WTC11 (cell line): ENCODE measurements around the gene NAA40. TPM values are rescaled to one million over a fixed set of nuclear protein-coding genes. Genes with fewer than 3 reads are reported as not detected.

ENCODE experiments used
- ATAC-seq: fragments of 200-7000 bp; cut with Tn5 transposase; 2 replicates; pipeline ENCODE4 v1.10.0; 2021; ENCODE audit warnings: mild to moderate bottlenecking, moderate library complexity
- CTCF ChIA-PET: fragments of 300-600 bp; sonication (Branson Sonifier 250); formaldehyde crosslinking; loops from one replicate; lab custom pipeline; 2021; ENCODE audit warnings: antibody characterized with exemption; lab: Charles Lee
- POLR2A ChIA-PET: fragments of 350-600 bp; sonication (Branson Sonifier 250); formaldehyde crosslinking; loops from one replicate; lab custom pipeline; 2021; ENCODE audit warnings: antibody characterized with exemption; lab: Charles Lee
- DNase-seq: peaks from one replicate; pipeline ENCODE4 v3.0.0; 2021; ENCODE audit warnings: low spot score
- H3K27ac Mint-ChIP-seq: 2 replicates; pipeline ENCODE4 v1.8.0; 2021; ENCODE audit warnings: mixed read lengths
- H3K27me3 Mint-ChIP-seq: 2 replicates; pipeline ENCODE4 v1.8.0; 2021; ENCODE audit warnings: low read depth, mild to moderate bottlenecking, moderate library complexity, mixed read lengths
- H3K36me3 Mint-ChIP-seq: 2 replicates; pipeline ENCODE4 v1.8.0; 2021; ENCODE audit warnings: mixed read lengths
- H3K4me1 Mint-ChIP-seq: 2 replicates; pipeline ENCODE4 v1.8.0; 2022; ENCODE audit warnings: mixed read lengths
- H3K4me3 Mint-ChIP-seq: 2 replicates; pipeline ENCODE4 v1.8.0; 2021; ENCODE audit warnings: mild to moderate bottlenecking, moderate library complexity, mixed read lengths
- H3K9me3 Mint-ChIP-seq: 2 replicates; pipeline ENCODE4 v1.8.0; 2021; ENCODE audit warnings: mixed read lengths
- CREM ChIP-seq: sonication (generic); formaldehyde crosslinking; IDR thresholded peaks from 2 replicates; pipeline ENCODE4 v1.8.1; 2022; ENCODE audit warnings: mild to moderate bottlenecking, missing genetic modification reagents, moderate library complexity
- E2F1 ChIP-seq: sonication (generic); formaldehyde crosslinking; IDR thresholded peaks from 2 replicates; pipeline ENCODE4 v1.8.0; 2022; ENCODE audit warnings: mild to moderate bottlenecking, missing genetic modification reagents
- ELF4 ChIP-seq: sonication (generic); formaldehyde crosslinking; IDR thresholded peaks from 2 replicates; pipeline ENCODE4 v1.8.1; 2022; ENCODE audit warnings: low read depth, mild to moderate bottlenecking, moderate library complexity, missing genetic modification reagents
- ESRRA ChIP-seq: sonication (generic); formaldehyde crosslinking; IDR thresholded peaks from 2 replicates; pipeline ENCODE4 v1.8.1; 2022; ENCODE audit warnings: mild to moderate bottlenecking, missing genetic modification reagents, borderline replicate concordance
- FOXK1 ChIP-seq: sonication (generic); formaldehyde crosslinking; IDR thresholded peaks from 2 replicates; pipeline ENCODE4 v1.8.0; 2022; ENCODE audit warnings: mild to moderate bottlenecking, moderate library complexity, missing genetic modification reagents
- FOXP1 ChIP-seq: sonication (generic); formaldehyde crosslinking; IDR thresholded peaks from 2 replicates; pipeline ENCODE4 v1.8.0; 2022; ENCODE audit warnings: missing genetic modification reagents, mild to moderate bottlenecking, moderate library complexity, borderline replicate concordance
- GABPB1 ChIP-seq: sonication (generic); formaldehyde crosslinking; IDR thresholded peaks from 2 replicates; pipeline ENCODE4 v1.8.1; 2023; ENCODE audit warnings: mild to moderate bottlenecking, missing genetic modification reagents
- MYBL2 ChIP-seq: sonication (generic); formaldehyde crosslinking; IDR thresholded peaks from 2 replicates; pipeline ENCODE4 v1.8.1; 2023; ENCODE audit warnings: mild to moderate bottlenecking, moderate library complexity, missing genetic modification reagents
- NFATC4 ChIP-seq: fragments of 250-450 bp; sonication (Bioruptor Pico); IDR thresholded peaks from 2 replicates; pipeline ENCODE4 v1.9.0; 2021; ENCODE audit warnings: mild to moderate bottlenecking
- NR2C2 ChIP-seq: sonication (generic); formaldehyde crosslinking; IDR thresholded peaks from 2 replicates; pipeline ENCODE4 v1.8.0; 2022; ENCODE audit warnings: mild to moderate bottlenecking, missing genetic modification reagents
- OVOL2 ChIP-seq: fragments of 250-450 bp; sonication (Bioruptor Pico); IDR thresholded peaks from 2 replicates; pipeline ENCODE4 v1.9.0; 2021; ENCODE audit warnings: mild to moderate bottlenecking, borderline replicate concordance
- RELA ChIP-seq: sonication (generic); formaldehyde crosslinking; IDR thresholded peaks from 2 replicates; pipeline ENCODE4 v1.8.1; 2022; ENCODE audit warnings: missing genetic modification reagents, mild to moderate bottlenecking, borderline replicate concordance
- TP53 ChIP-seq: sonication (generic); formaldehyde crosslinking; IDR thresholded peaks from 2 replicates; pipeline ENCODE4 v1.8.1; 2023; ENCODE audit warnings: mild to moderate bottlenecking, missing genetic modification reagents
- USF2 ChIP-seq: sonication (generic); formaldehyde crosslinking; IDR thresholded peaks from 2 replicates; pipeline ENCODE4 v1.8.1; 2023; ENCODE audit warnings: mild to moderate bottlenecking, missing genetic modification reagents, moderate library complexity
- ZNF232 ChIP-seq: sonication (generic); formaldehyde crosslinking; IDR thresholded peaks from 2 replicates; pipeline ENCODE4 v1.8.0; 2022; ENCODE audit warnings: mild to moderate bottlenecking, missing genetic modification reagents
- ZNF416 ChIP-seq: fragments of 250-450 bp; sonication (Bioruptor Pico); IDR thresholded peaks from 2 replicates; pipeline ENCODE4 v1.9.0; 2021; ENCODE audit warnings: mild to moderate bottlenecking, inconsistent platforms
- total RNA-seq: library from RNA; stranded (reverse); gene quantifications from 3 replicates; pipeline ENCODE4 v1.2.3, GENCODE V29; 2021
- TF ChIP-seq, protein P1 (sequence below): sonication (generic); formaldehyde crosslinking; IDR thresholded peaks from 2 replicates; pipeline ENCODE4 v1.8.0; 2022; ENCODE audit warnings: mild to moderate bottlenecking, missing genetic modification reagents
- TF ChIP-seq, protein P2 (sequence below): sonication (generic); formaldehyde crosslinking; IDR thresholded peaks from 2 replicates; pipeline ENCODE4 v1.8.1; 2022; ENCODE audit warnings: mild to moderate bottlenecking, missing genetic modification reagents, moderate library complexity, borderline replicate concordance
- TF ChIP-seq, protein P3 (sequence below): fragments of 250-450 bp; sonication (Bioruptor Pico); IDR thresholded peaks from 2 replicates; pipeline ENCODE4 v1.9.0; 2021; ENCODE audit warnings: moderate library complexity, mild to moderate bottlenecking, inconsistent platforms, borderline replicate concordance
- TF ChIP-seq, protein P4 (sequence below): sonication (generic); formaldehyde crosslinking; IDR thresholded peaks from 2 replicates; pipeline ENCODE4 v1.8.1; 2023; ENCODE audit warnings: mild to moderate bottlenecking, missing genetic modification reagents, borderline replicate concordance

NAA40 gene
- total RNA-seq, 1 experiment from 2014 or later: 31.8 TPM

- no peak overlapping the region for H3K4me3 Mint-ChIP-seq
- ChIA-PET POLR2A (no interaction called here), CTCF (no interaction called here)
- ATAC-seq (no peak), DNase-seq (no peak)
- no peaks in the 10 kb centered on the region for H3K27me3 Mint-ChIP-seq
- no peak for TF ChIP-seq ZNF232
- TF ChIP-seq ESRRA (CRISPR knock-in tag): no peak
- no peak for TF ChIP-seq CREM (CRISPR knock-in tag)
- TF ChIP-seq, protein P1, sequence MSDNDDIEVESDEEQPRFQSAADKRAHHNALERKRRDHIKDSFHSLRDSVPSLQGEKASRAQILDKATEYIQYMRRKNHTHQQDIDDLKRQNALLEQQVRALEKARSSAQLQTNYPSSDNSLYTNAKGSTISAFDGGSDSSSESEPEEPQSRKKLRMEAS (CRISPR knock-in tag): no peak
- TF ChIP-seq, protein P2, sequence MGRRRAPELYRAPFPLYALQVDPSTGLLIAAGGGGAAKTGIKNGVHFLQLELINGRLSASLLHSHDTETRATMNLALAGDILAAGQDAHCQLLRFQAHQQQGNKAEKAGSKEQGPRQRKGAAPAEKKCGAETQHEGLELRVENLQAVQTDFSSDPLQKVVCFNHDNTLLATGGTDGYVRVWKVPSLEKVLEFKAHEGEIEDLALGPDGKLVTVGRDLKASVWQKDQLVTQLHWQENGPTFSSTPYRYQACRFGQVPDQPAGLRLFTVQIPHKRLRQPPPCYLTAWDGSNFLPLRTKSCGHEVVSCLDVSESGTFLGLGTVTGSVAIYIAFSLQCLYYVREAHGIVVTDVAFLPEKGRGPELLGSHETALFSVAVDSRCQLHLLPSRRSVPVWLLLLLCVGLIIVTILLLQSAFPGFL (CRISPR knock-in tag): no peak
- TF ChIP-seq OVOL2 (CRISPR knock-in tag): no peak
- no peak for TF ChIP-seq FOXK1
- no peak for TF ChIP-seq USF2 (CRISPR knock-in tag)
- TF ChIP-seq, protein P3, sequence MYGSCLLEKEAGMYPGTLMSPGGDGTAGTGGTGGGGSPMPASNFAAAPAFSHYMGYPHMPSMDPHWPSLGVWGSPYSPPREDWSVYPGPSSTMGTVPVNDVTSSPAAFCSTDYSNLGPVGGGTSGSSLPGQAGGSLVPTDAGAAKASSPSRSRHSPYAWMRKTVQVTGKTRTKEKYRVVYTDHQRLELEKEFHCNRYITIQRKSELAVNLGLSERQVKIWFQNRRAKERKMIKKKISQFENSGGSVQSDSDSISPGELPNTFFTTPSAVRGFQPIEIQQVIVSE: no peak
- TF ChIP-seq RELA: no peak
- TF ChIP-seq MYBL2 (CRISPR knock-in tag): no peak
- TF ChIP-seq GABPB1 (CRISPR knock-in tag): no peak
- TF ChIP-seq E2F1 (CRISPR knock-in tag): no peak
- TF ChIP-seq, protein P4, sequence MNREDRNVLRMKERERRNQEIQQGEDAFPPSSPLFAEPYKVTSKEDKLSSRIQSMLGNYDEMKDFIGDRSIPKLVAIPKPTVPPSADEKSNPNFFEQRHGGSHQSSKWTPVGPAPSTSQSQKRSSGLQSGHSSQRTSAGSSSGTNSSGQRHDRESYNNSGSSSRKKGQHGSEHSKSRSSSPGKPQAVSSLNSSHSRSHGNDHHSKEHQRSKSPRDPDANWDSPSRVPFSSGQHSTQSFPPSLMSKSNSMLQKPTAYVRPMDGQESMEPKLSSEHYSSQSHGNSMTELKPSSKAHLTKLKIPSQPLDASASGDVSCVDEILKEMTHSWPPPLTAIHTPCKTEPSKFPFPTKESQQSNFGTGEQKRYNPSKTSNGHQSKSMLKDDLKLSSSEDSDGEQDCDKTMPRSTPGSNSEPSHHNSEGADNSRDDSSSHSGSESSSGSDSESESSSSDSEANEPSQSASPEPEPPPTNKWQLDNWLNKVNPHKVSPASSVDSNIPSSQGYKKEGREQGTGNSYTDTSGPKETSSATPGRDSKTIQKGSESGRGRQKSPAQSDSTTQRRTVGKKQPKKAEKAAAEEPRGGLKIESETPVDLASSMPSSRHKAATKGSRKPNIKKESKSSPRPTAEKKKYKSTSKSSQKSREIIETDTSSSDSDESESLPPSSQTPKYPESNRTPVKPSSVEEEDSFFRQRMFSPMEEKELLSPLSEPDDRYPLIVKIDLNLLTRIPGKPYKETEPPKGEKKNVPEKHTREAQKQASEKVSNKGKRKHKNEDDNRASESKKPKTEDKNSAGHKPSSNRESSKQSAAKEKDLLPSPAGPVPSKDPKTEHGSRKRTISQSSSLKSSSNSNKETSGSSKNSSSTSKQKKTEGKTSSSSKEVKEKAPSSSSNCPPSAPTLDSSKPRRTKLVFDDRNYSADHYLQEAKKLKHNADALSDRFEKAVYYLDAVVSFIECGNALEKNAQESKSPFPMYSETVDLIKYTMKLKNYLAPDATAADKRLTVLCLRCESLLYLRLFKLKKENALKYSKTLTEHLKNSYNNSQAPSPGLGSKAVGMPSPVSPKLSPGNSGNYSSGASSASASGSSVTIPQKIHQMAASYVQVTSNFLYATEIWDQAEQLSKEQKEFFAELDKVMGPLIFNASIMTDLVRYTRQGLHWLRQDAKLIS (CRISPR knock-in tag): no peak
- no peak for TF ChIP-seq TP53 (CRISPR knock-in tag)
- TF ChIP-seq ELF4: no peak
- TF ChIP-seq NR2C2 (CRISPR knock-in tag): no peak
- TF ChIP-seq FOXP1 (CRISPR knock-in tag): no peak
- no peak for TF ChIP-seq ZNF416 (CRISPR knock-in tag)
- no peak for TF ChIP-seq NFATC4 (CRISPR knock-in tag)
- H3K27ac Mint-ChIP-seq: no peak overlapping the region
- peaks cover 3% of the 10 kb centered on the region for H3K36me3 Mint-ChIP-seq
- peaks cover 42% of the 10 kb centered on the region for H3K4me1 Mint-ChIP-seq
- no peaks in the 10 kb centered on the region for H3K9me3 Mint-ChIP-seq
These were observed 49.5 kb upstream of the NAA40 start for GRCh38 chr11:63889344-63889743.
